ENCODE data around the gene TRIM36. TPM values are rescaled to one million over a fixed set of nuclear protein-coding genes. Genes with fewer than 3 reads are reported as not detected.

The TRIM36 gene
- polyA plus RNA-seq, 1 donor (not counting 4 experiments of a cell fraction or from before 2014, with no cell fraction given), result 2.4 TPM

DNA sequence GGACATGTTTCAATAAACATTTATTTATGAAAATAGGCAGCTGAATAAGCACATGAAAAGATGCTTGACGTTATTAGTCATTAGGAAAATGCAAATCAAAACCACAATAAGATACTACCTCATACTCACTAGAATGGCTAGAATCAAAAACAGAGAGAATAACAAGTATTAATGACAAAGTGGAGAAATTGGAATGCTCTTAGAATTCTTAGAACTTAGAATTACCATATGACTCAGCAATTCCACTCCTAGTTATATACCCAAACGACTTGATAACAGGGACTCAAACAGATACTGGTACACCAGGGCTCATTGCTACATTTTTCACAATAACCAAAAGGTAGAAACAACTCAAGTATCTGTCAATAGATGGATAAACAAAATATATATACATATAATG, 15.1 kb upstream of the TRIM36 start:
- Histone ChIP-seq H4K20me1 (ENCODE audit: control insufficient read depth, extremely low read depth, insufficient read depth, low read length) (peaks cover 2% of the 10 kb centered on the region), H3K9me1 (ENCODE audit: control insufficient read depth, extremely low read depth, insufficient read depth, low read length) (no peaks in the 10 kb centered on the region), H3K4me1 (ENCODE audit: control insufficient read depth, extremely low read depth, insufficient read depth, low read length) (peaks cover 1% of the 10 kb centered on the region), H3K4me3 (ENCODE audit: control insufficient read depth in 2 of 3, extremely low read depth in 1 of 3, insufficient read depth in 2 of 3, low read depth in 1 of 3, low read length in 3 of 3) (no peak overlapping the region), H3K9ac (ENCODE audit: control insufficient read depth, extremely low read depth, insufficient read depth, low read length) (no peak overlapping the region), H3K36me3 (ENCODE audit: control insufficient read depth in 2 of 2, extremely low read depth in 1 of 2, insufficient read depth in 2 of 2, low read length in 2 of 2) (no peaks in the 10 kb centered on the region), H3K79me2 (ENCODE audit: control insufficient read depth, insufficient read depth, low read length) (no peaks in the 10 kb centered on the region), H2AFZ (ENCODE audit: control insufficient read depth, low read length) (no peak overlapping the region), H3K27ac (ENCODE audit: control insufficient read depth, insufficient read depth, low read length) (no peak overlapping the region), H3K9me3 (ENCODE audit: control insufficient read depth, low read depth, low read length) (no peaks in the 10 kb centered on the region), H3K27me3 (ENCODE audit: control insufficient read depth, extremely low read depth, insufficient read depth, low read length) (peaks cover 27% of the 10 kb centered on the region), H3K4me2 (ENCODE audit: control insufficient read depth, extremely low read depth, insufficient read depth, low read depth, low read length) (no peak overlapping the region)
- FAIRE-seq (no peak), DNase-seq (ENCODE audit: low read depth, low spot score) (no peak)
- dilution Hi-C loops (cut with MboI; ENCODE audit: extremely low pct_ligation_motif_present, low sequenced_read_pairs), result no loop called here
- TF ChIP-seq, protein P1, sequence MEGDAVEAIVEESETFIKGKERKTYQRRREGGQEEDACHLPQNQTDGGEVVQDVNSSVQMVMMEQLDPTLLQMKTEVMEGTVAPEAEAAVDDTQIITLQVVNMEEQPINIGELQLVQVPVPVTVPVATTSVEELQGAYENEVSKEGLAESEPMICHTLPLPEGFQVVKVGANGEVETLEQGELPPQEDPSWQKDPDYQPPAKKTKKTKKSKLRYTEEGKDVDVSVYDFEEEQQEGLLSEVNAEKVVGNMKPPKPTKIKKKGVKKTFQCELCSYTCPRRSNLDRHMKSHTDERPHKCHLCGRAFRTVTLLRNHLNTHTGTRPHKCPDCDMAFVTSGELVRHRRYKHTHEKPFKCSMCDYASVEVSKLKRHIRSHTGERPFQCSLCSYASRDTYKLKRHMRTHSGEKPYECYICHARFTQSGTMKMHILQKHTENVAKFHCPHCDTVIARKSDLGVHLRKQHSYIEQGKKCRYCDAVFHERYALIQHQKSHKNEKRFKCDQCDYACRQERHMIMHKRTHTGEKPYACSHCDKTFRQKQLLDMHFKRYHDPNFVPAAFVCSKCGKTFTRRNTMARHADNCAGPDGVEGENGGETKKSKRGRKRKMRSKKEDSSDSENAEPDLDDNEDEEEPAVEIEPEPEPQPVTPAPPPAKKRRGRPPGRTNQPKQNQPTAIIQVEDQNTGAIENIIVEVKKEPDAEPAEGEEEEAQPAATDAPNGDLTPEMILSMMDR (optimal IDR thresholded peaks at IDR 0.05 in 1 of 3, IDR thresholded peaks at IDR 0.05 in 1 of 3, conservative IDR thresholded peaks at IDR 0.05 in 1 of 3; ENCODE audit: extremely low read depth in 1 of 3, insufficient read depth in 2 of 3, low read length in 3 of 3), result no peak
- TF ChIP-seq EZH2 (IDR thresholded peaks at IDR 0.05; ENCODE audit: low read length), result no peak

DNA sequence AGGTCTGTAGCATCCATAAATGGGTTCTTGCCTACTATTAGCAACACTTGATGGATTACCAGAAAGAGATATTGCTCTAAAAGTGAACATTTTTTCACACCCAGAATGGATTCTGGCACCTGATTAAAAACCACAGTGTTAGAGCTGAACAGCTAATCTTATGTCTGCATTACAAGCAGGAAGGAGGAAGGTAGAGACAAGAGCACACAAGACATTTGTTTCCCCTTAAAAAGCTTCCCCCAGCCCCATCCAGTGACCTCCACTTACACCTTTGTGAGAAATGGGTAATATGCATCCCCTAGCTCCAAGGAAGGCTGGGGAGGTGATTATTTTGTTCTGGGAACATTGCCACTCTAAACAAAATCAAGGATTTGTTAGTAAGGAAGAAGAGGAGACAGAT, 12.0 kb upstream of the TRIM36 start:
- no peaks in the 10 kb centered on the region for H3K9me3 ChIP-seq (ENCODE audit: control insufficient read depth, low read depth, low read length)
- DNase-seq (ENCODE audit: low read depth, low spot score), result no peak
- no peaks in the 10 kb centered on the region for H3K36me3 ChIP-seq (ENCODE audit: control insufficient read depth in 2 of 2, extremely low read depth in 1 of 2, insufficient read depth in 2 of 2, low read length in 2 of 2)
- peaks cover 6% of the 10 kb centered on the region for H3K4me1 ChIP-seq (ENCODE audit: control insufficient read depth, extremely low read depth, insufficient read depth, low read length)
- H3K4me3 ChIP-seq (ENCODE audit: control insufficient read depth in 2 of 3, extremely low read depth in 1 of 3, insufficient read depth in 2 of 3, low read depth in 1 of 3, low read length in 3 of 3), result no peak overlapping the region
- H4K20me1 ChIP-seq (ENCODE audit: control insufficient read depth, extremely low read depth, insufficient read depth, low read length), result peaks cover 2% of the 10 kb centered on the region
- no peaks in the 10 kb centered on the region for H3K9me1 ChIP-seq (ENCODE audit: control insufficient read depth, extremely low read depth, insufficient read depth, low read length)
- no peak overlapping the region for H3K4me2 ChIP-seq (ENCODE audit: control insufficient read depth, extremely low read depth, insufficient read depth, low read depth, low read length)
- no peak for TF ChIP-seq EZH2 (IDR thresholded peaks at IDR 0.05; ENCODE audit: low read length)
- TF ChIP-seq, protein P1 (optimal IDR thresholded peaks at IDR 0.05 in 1 of 3, IDR thresholded peaks at IDR 0.05 in 1 of 3, conservative IDR thresholded peaks at IDR 0.05 in 1 of 3; ENCODE audit: extremely low read depth in 1 of 3, insufficient read depth in 2 of 3, low read length in 3 of 3), result no peak
- peaks cover 51% of the 10 kb centered on the region for H3K27me3 ChIP-seq (ENCODE audit: control insufficient read depth, extremely low read depth, insufficient read depth, low read length)
- no peaks in the 10 kb centered on the region for H3K79me2 ChIP-seq (ENCODE audit: control insufficient read depth, insufficient read depth, low read length)
- H3K9ac ChIP-seq (ENCODE audit: control insufficient read depth, extremely low read depth, insufficient read depth, low read length), result no peak overlapping the region
- H2AFZ ChIP-seq (ENCODE audit: control insufficient read depth, low read length), result no peak overlapping the region
- dilution Hi-C loops (cut with MboI; ENCODE audit: extremely low pct_ligation_motif_present, low sequenced_read_pairs), result no loop called here
- no peak for FAIRE-seq
- H3K27ac ChIP-seq (ENCODE audit: control insufficient read depth, insufficient read depth, low read length), result no peak overlapping the region
